Omental fat pad (tissue), 4 donors: ENCODE results near the gene PTGIS. TPM values are rescaled to one million over a fixed set of nuclear protein-coding genes. Genes with fewer than 3 reads are reported as not detected.

ENCODE experiments used
- ATAC-seq: fragments of 150-250 bp; one replicate; pipeline ENCODE4 v1.9.1; 2016; ENCODE audit warnings: mild to moderate bottlenecking, moderate library complexity; ENCODE audit not compliant: low FRiP score
- DNase-seq: peaks from one replicate; pipeline ENCODE4 v3.0.0-alpha.2; 2019; ENCODE audit warnings: low spot score
- total RNA-seq, 4 donors: library from RNA; depleted of rRNA; stranded (reverse); fragments of >200 nt; gene quantifications; one replicate each; pipeline ENCODE4 v1.1.0, GENCODE V29; 2016
- TF ChIP-seq, protein P1 (sequence below), 3 donors: fragments of 450-650 bp; IDR thresholded peaks; one replicate each; pipeline ENCODE4 v1.5.1; 2016 to 2017; ENCODE audit warnings: antibody characterized with exemption in 3 of 3, mild to moderate bottlenecking in 3 of 3, moderate library complexity in 2 of 3

PTGIS gene
- total RNA-seq, 4 donors from 2014 or later, result 77.7 to 229 (median 113) TPM

DNA sequence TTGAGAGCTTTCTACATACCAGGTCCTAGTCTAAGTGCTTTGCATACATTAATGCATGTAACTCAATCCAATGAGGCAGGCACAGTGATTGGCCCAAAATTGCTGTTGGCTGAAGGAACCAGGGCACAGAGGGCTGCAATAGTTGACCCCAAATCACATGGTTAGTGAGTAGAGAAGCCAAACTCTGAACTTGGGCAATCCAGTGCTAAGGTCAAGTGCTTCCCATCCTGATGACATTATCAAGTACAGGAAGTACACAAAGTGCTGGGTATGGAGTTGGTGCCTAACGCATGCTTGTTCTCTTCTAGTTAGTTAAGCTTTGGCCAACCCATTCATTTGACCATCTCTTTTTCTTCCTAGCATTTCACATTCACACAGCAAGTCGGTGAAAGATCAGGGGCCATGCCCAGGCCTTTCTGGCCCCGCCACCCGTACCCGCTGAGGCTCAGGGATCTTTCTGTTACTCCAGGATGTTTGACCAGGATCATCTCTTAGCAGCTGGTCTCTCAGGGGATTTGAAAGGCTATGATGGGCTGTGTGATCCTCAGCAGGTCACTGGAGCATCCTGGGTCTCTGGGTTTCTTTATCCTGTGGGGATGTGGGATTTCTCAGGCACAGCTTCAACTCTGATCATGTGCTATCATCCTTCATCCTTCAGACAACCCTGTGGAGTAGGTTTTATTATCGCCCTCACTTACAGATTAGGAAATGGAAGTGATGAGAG, 92.5 kb downstream of the PTGIS start:
- no peak for ATAC-seq
- TF ChIP-seq, protein P1, sequence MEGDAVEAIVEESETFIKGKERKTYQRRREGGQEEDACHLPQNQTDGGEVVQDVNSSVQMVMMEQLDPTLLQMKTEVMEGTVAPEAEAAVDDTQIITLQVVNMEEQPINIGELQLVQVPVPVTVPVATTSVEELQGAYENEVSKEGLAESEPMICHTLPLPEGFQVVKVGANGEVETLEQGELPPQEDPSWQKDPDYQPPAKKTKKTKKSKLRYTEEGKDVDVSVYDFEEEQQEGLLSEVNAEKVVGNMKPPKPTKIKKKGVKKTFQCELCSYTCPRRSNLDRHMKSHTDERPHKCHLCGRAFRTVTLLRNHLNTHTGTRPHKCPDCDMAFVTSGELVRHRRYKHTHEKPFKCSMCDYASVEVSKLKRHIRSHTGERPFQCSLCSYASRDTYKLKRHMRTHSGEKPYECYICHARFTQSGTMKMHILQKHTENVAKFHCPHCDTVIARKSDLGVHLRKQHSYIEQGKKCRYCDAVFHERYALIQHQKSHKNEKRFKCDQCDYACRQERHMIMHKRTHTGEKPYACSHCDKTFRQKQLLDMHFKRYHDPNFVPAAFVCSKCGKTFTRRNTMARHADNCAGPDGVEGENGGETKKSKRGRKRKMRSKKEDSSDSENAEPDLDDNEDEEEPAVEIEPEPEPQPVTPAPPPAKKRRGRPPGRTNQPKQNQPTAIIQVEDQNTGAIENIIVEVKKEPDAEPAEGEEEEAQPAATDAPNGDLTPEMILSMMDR (IDR thresholded peaks at IDR 0.05), result no peak
- DNase-seq, result no peak

DNA sequence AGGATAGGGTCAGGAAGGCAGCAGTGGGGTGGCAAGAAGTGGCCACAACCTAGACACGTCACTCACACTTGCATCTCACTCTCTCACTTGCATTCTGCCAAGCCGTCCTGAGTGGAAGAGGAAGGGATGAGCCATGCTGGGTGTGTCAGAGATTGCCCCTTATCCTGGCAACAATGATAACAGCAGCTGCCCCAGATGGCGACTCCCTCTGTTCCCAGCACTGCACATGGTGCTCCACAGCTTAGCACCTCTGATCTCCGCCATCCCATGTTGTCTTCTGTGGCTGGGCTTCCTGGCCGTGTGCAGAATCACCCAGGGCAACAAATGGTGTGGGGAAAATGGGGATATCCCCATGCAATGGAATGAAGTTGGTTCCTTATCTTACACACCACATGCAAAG, 96.5 kb downstream of the PTGIS start:
- ATAC-seq (peak; percentile 41), DNase-seq (no peak)
- TF ChIP-seq, protein P1 (IDR thresholded peaks at IDR 0.05), result no peak

DNA sequence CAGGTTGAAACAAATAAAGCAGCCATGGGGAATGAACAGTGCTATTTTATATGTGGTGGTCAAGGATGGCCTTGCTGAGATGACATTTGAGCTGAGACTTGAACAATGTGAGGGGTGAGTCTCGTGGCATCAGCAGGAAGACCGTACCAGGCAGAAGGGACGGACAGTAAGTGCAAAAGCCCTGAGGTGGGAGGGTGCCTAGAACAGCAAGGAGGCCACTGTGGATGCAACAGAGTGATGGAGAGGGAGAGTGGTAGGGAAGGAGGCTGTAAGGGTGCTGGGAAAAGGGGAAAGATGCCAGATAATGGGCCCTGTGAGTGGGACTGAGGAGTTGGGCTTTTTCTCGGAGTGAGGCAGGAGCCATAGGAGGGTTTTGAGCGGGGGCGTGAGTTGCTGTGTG, 97.0 kb downstream of the PTGIS start:
- no peak for ATAC-seq
- TF ChIP-seq, protein P1 (IDR thresholded peaks at IDR 0.05), result no peak
- no peak for DNase-seq

DNA sequence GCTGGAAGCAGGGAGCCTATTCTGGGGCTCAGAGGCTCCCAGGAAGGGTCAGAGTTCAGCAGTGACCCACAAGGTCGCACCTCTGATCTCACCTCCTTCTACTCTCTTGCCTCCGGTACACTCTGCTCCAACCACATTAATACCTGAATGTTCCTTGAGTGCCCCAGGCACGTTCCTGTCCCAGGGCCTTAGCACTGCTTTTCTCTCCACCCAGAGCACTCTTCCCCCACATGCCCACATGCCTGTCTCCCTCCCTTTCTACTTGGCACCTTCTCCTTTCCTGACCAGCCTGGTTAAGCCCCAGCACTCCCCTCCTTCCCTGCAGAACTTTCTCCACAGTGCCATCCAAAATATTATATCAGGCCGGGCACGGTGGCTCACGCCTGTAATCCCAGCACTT, 98.9 kb downstream of the PTGIS start:
- TF ChIP-seq, protein P1 (IDR thresholded peaks at IDR 0.05), result no peak
- ATAC-seq (no peak), DNase-seq (no peak)

DNA sequence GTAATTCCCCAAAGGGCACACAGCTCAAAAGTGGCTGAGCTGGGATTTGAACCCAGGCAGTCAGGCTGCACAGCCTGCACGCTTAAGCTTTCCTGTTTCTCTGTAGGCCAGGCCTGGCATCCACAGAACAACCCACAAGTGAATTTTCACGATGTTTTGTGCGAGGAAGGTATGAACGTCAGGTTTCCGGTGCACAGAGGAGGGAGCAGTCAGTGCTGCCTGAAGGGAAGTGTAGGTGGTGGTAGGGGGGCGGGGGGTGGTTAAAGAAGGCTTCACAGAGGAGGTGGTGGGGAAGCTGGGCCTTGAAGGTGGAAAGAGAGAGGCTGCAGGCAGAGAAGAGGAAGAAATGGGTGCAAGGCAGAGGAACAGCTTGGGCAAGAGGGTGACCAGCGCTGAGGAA, 99.5 kb downstream of the PTGIS start:
- TF ChIP-seq, protein P1 (IDR thresholded peaks at IDR 0.05), result no peak
- DNase-seq, result no peak
- ATAC-seq, result no peak

DNA sequence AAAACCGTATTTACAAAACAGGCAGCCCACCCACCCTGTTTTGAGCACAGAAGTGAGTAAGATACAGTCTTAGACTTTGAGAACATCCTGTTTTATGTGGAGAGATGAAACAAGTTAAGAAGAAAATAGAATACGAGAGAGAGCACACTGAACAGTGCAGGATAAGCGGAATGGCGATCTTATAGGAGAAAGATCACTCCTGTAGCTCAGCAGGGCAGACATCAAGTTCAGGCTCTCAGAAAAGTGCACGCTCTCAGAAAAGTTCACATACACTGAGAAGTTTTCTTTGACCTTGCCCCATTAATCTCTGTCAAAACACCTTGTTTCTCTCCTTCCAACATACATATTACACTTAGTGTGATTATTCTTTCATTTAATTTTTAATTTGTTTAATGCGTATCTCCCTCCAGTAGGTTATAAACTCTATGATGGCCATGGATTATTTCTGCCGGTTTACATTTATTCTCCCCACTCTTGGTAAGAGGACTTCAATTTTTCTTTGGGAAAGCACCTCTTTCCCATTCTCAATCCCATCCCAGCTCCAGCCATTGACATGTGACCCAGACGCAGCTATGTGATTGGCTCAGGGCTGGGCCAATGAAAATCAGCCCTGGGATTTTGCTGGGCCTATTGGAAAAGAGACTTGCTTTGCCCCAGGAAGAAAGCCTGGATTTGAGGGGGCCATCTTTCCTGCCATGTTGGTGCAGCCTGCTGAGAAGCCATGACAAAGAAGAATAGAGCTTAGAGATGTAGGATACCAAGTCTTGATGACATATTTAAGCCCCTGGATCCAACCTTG, 101.6 kb downstream of the PTGIS start:
- no peak for DNase-seq
- ATAC-seq, result no peak
- TF ChIP-seq, protein P1 (IDR thresholded peaks at IDR 0.05), result no peak
